HG02840 (cell line): Measurements from ENCODE around the gene NDUFA8.

Source experiments
- ATAC-seq: cut with Tn5 transposase; IDR thresholded peaks from one replicate; pipeline ENCODE4 v1.9.1; 2021; ENCODE audit warnings: mild to moderate bottlenecking, moderate library complexity, moderate number of reproducible peaks; ENCODE audit not compliant: unreplicated experiment, low FRiP score

NDUFA8 gene

GRCh38 chr9:122186777-122187470, 27.3 kb upstream of the NDUFA8 start:
- ATAC-seq: no peak

GRCh38 chr9:122186301-122186700, 26.7 kb upstream of the NDUFA8 start:
- ATAC-seq: no peak

- ATAC-seq: no peak
Measured at GRCh38 chr9:122184551-122184950, 25.0 kb upstream of the NDUFA8 start.

- no peak for ATAC-seq
Measured at GRCh38 chr9:122183501-122183900, 23.9 kb upstream of the NDUFA8 start.

GRCh38 chr9:122180633-122181032, 21.1 kb upstream of the NDUFA8 start:
- ATAC-seq: no peak

GRCh38 chr9:122179690-122180074, 20.1 kb upstream of the NDUFA8 start:
- no peak for ATAC-seq

- no peak for ATAC-seq
Measured at GRCh38 chr9:122179054-122179689, 19.6 kb upstream of the NDUFA8 start.

GRCh38 chr9:122176916-122177315, 17.3 kb upstream of the NDUFA8 start:
- no peak for ATAC-seq

- ATAC-seq: no peak
Measured at GRCh38 chr9:122173670-122174069, 14.1 kb upstream of the NDUFA8 start.

- no peak for ATAC-seq
Measured at GRCh38 chr9:122172131-122172530, 12.6 kb upstream of the NDUFA8 start.

GRCh38 chr9:122168356-122168755, 8.8 kb upstream of the NDUFA8 start:
- no peak for ATAC-seq

GRCh38 chr9:122164286-122164685, 4.7 kb upstream of the NDUFA8 start:
- ATAC-seq: no peak

GRCh38 chr9:122162415-122162814, 2.8 kb upstream of the NDUFA8 start:
- ATAC-seq: no peak

- no peak for ATAC-seq
Measured at GRCh38 chr9:122159925-122160246, 307 bp upstream of the NDUFA8 start.

- ATAC-seq: no peak
Measured at GRCh38 chr9:122158202-122158601, 1.4 kb downstream of the NDUFA8 start.

- no peak for ATAC-seq
Measured at GRCh38 chr9:122155796-122156195, 3.8 kb downstream of the NDUFA8 start.

- ATAC-seq: no peak
Measured at GRCh38 chr9:122151267-122151828, 8.2 kb downstream of the NDUFA8 start.

- ATAC-seq: no peak
Measured at GRCh38 chr9:122145592-122145863, 14.1 kb downstream of the NDUFA8 start.

GRCh38 chr9:122144836-122145591, 14.6 kb downstream of the NDUFA8 start:
- no peak for ATAC-seq

GRCh38 chr9:122143876-122144405, 15.6 kb downstream of the NDUFA8 start:
- ATAC-seq: no peak

GRCh38 chr9:122143296-122143695, 16.3 kb downstream of the NDUFA8 start:
- no peak for ATAC-seq
